Measurements from ENCODE around the gene C17orf67. TPM values are rescaled to one million over a fixed set of nuclear protein-coding genes. Genes with fewer than 3 reads are reported as not detected.

The C17orf67 gene
- total and polyA plus RNA-seq, 9 of the 15 experiments (the other 6 are each of a cell fraction or from before 2014, with no cell fraction given): 0.07 to 1.7 (median 0.59) TPM

DNA sequence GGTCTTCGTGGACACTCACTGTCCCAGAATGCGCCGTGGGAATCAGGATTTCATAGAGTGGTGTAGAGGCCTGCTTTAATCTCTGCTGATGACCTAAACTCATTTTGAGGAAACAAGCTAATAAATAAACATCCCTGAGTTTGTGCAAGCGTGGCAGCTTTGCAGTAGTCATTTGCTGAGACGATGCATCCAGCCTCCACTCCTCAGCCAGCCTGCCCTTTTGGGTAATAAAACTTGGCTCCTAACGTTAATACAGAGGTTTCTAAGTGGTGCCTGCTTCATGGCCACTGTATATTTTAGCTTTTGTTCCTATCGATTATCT is 1.5 kb upstream of the C17orf67 start (continued):
- TF ChIP-seq HOXB6 (CRISPR knock-in tag; IDR thresholded peaks at IDR 0.05; ENCODE audit: borderline replicate concordance): no peak
- TF ChIP-seq MIER1 (IDR thresholded peaks at IDR 0.05; ENCODE audit: low read depth): no peak
- TF ChIP-seq, protein P1, sequence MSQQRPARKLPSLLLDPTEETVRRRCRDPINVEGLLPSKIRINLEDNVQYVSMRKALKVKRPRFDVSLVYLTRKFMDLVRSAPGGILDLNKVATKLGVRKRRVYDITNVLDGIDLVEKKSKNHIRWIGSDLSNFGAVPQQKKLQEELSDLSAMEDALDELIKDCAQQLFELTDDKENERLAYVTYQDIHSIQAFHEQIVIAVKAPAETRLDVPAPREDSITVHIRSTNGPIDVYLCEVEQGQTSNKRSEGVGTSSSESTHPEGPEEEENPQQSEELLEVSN (IDR thresholded peaks at IDR 0.05; ENCODE audit: borderline replicate concordance in 1 of 2, extremely low read depth in 1 of 2, insufficient read depth in 1 of 2, insufficient read length in 1 of 2, low read depth in 1 of 2, low read length in 1 of 2, poor library complexity in 1 of 2, severe bottlenecking in 1 of 2): no peak
- 0 out of 2 replicates have a peak, but pooled peaks have one; percentile 4 for TF ChIP-seq MTA3 (IDR thresholded peaks at IDR 0.05; ENCODE audit: borderline replicate concordance)

DNA sequence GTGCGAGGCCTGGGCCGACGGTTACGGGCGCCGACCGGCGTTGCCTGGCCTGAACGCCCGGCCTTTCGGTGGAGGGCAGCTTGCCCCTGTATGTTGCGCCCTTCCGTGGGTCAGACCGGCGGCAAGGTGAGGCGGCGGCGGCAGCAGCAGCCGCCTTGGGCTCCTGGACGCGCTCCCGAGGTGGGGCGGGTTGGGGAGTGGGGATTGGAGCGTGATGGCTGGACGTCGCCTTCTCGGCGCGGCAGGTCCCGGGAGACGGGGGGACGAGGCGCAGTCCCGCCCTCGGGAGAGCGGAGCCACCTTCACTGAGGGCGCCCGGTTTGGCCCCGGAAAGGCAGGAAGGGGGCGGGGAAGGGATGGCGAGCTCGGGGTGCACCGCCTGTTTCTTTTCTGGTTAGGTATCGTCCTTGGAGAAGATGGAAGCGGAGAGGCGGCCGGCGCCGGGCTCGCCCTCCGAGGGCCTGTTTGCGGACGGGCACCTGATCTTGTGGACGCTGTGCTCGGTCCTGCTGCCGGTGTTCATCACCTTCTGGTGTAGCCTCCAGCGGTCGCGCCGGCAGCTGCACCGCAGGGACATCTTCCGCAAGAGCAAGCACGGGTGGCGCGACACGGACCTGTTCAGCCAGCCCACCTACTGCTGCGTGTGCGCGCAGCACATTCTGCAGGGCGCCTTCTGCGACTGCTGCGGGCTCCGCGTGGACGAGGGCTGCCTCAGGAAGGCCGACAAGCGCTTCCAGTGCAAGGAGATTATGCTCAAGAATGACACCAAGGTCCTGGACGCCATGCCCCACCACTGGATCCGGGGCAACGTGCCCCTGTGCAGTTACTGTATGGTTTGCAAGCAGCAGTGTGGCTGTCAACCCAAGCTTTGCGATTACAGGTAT is 902 bp upstream of the C17orf67 start:
- Histone ChIP-seq H3K4me1 (replicated peaks in 1 of 2; ENCODE audit: control insufficient read depth in 2 of 2, insufficient read depth in 2 of 2, low read length in 2 of 2) (peaks cover 15 to 24% of the 10 kb centered on the region in 2 experiments; a peak in 4 of 5 replicates), H3K4me3 (peak overlapping the region; percentile 75), H3K36me3 (ENCODE audit: control insufficient read depth, insufficient read depth, low read length) (peaks cover 26% of the 10 kb centered on the region; the same call in 2 of the 3 replicates), H3K9ac (ENCODE audit: insufficient read depth in 1 of 2, low read depth in 2 of 2, low read length in 2 of 2) (peak overlapping the region; percentile 70 to 93; a peak in 3 of 4 replicates), H3K79me2 (ENCODE audit: control insufficient read depth, insufficient read depth, low read length) (peaks cover 36% of the 10 kb centered on the region; the same call in 2 of the 3 replicates), H2AFZ (ENCODE audit: low read depth, low read length) (peak overlapping the region; percentile 90), H3K27ac (ENCODE audit: extremely low read depth, low read depth, low read length) (peak overlapping the region; percentile 70), H3K9me1 (ENCODE audit: control insufficient read depth, insufficient read depth, low read length) (no peaks in the 10 kb centered on the region), H3K9me3 (replicated peaks; ENCODE audit: control insufficient read depth, insufficient read depth, low read depth, low read length) (no peaks in the 10 kb centered on the region), H3K27me3 (ENCODE audit: control insufficient read depth in 2 of 2, insufficient read depth in 2 of 2, low read length in 2 of 2) (no peaks in the 10 kb centered on the region), H3K4me2 (ENCODE audit: insufficient read depth, low read length) (peak overlapping the region; percentile 82), H4K20me1 (replicated peaks; ENCODE audit: control insufficient read depth, insufficient read depth, low read length) (no peaks in the 10 kb centered on the region; the same call in 1 of the 2 replicates)
- ATAC-seq (peak; percentile 71), FAIRE-seq (peak; percentile 78), DNase-seq (ENCODE audit: extremely low read depth in 1 of 4, low spot score in 3 of 4) (peak; percentile 44 to 80 (median 48))
- intact Hi-C loops (cut with micrococcal nuclease): loop anchor here (5.0 kb wide), 1 partner anchor 78 kb away; the partner anchor contains the start of gene TRIM25
- ChIA-PET POLR2A (interaction anchor here (0.7 to 4.6 kb wide), 6 partner anchors 10 to 17 kb away, joined by 3 to 24 read pairs (median 3); no protein-coding TSS in a partner anchor), CTCF (ENCODE audit: low intra/inter-chr PET ratio) (no interaction called here)
- no TSS peak for BruUV-seq (replicated peaks)
- in situ Hi-C loops (cut with MboI): no loop called here
- 2% methylated on average over 58 of the region's 81 CpGs for WGBS (ENCODE audit: insufficient coverage, low coverage, missing lambda C conversion rate)
- TF ChIP-seq, protein P2, sequence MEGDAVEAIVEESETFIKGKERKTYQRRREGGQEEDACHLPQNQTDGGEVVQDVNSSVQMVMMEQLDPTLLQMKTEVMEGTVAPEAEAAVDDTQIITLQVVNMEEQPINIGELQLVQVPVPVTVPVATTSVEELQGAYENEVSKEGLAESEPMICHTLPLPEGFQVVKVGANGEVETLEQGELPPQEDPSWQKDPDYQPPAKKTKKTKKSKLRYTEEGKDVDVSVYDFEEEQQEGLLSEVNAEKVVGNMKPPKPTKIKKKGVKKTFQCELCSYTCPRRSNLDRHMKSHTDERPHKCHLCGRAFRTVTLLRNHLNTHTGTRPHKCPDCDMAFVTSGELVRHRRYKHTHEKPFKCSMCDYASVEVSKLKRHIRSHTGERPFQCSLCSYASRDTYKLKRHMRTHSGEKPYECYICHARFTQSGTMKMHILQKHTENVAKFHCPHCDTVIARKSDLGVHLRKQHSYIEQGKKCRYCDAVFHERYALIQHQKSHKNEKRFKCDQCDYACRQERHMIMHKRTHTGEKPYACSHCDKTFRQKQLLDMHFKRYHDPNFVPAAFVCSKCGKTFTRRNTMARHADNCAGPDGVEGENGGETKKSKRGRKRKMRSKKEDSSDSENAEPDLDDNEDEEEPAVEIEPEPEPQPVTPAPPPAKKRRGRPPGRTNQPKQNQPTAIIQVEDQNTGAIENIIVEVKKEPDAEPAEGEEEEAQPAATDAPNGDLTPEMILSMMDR (IDR thresholded peaks at IDR 0.05 in 2 of 3, conservative IDR thresholded peaks at IDR 0.05 in 1 of 3; ENCODE audit: insufficient read depth in 2 of 3, low read depth in 1 of 3, low read length in 3 of 3): peak in 2 of 3 experiments; percentile 12 to 30; a peak in 2 of 6 replicates
- TF ChIP-seq POLR2G (IDR thresholded peaks at IDR 0.05; ENCODE audit: low read depth, low read length): peak; percentile 73

Measured in K562 (cell line).